ENCODE measurements around the gene PI4KA. TPM values are rescaled to one million over a fixed set of nuclear protein-coding genes. Genes with fewer than 3 reads are reported as not detected.

PI4KA gene
- total and polyA plus RNA-seq, 2 of the 13 experiments (the other 11 are each of a cell fraction or from before 2014, with no cell fraction given), result 27.4 to 56.4 TPM

DNA sequence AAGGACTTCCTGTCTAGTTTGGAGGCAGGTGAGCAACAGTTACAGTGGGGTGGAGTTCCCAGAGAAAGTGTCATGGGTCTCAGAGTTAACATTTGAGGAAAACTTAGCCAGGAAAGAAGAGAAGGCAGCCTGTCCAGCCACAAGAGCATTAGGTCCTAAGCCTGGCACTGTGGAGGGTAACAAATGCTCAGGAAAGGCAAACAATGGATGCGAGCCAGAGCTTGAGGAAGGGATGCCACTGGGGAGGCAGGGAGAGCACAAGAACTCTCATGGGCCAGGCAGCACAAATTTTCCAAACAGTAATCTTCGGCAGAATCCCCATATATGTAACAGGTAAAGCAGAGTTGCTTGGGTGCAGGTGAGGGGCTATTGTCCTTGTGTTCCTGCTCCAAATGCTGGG is 92.7 kb downstream of the PI4KA start:
- ChIA-PET CTCF (ENCODE audit: low intra/inter-chr PET ratio, low total read pairs) (no interaction called here), POLR2A (no interaction called here)
- FAIRE-seq, result no peak
- in situ Hi-C loops (cut with HindIII; ENCODE audit: extremely low pct_ligation_motif_present, low pct_unique_long_range_greater_than_20kb) (no loop called here), intact Hi-C loops (cut with micrococcal nuclease; ENCODE audit: unreplicated experiment) (no loop called here)
- no peaks in the 10 kb centered on the region for H3K9me3 ChIP-seq (ENCODE audit: low read length)
- H3K27ac ChIP-seq (ENCODE audit: extremely low read length, insufficient read depth, low read length), result no peak overlapping the region
- H3K4me2 ChIP-seq (ENCODE audit: low read depth, low read length), result no peak overlapping the region
- H2AFZ ChIP-seq (ENCODE audit: low read length), result no peak overlapping the region
- DNase-seq (ENCODE audit: low spot score), result no peak
- 0 out of 2 replicates have a peak, but pooled peaks cover 7% of the 10 kb centered on the region for H3K4me1 ChIP-seq (ENCODE audit: insufficient read depth, low read length)
- H3K27me3 ChIP-seq (ENCODE audit: control insufficient read depth in 1 of 2, insufficient read depth in 2 of 2, low read length in 2 of 2), result no peaks in the 10 kb centered on the region; a peak in 1 of 5 replicates
- H3K36me3 ChIP-seq (replicated peaks in 1 of 2; ENCODE audit: control insufficient read depth in 1 of 2, insufficient read depth in 2 of 2, low read length in 2 of 2), result peaks cover 19 to 38% of the 10 kb centered on the region in 2 experiments; a peak in 4 of 5 replicates
- BruUV-seq (replicated peaks), result no TSS peak
- 100% methylated on average over 2 of the region's 2 CpGs for WGBS (ENCODE audit: low lambda C conversion rate)
- H3K79me2 ChIP-seq (ENCODE audit: insufficient read depth, low read length), result no peaks in the 10 kb centered on the region
- no peak overlapping the region for H3K9ac ChIP-seq (ENCODE audit: insufficient read depth, low read depth, low read length)
- no peak overlapping the region for H3K4me3 ChIP-seq (replicated peaks in 1 of 3; ENCODE audit: insufficient read depth in 1 of 3, low read depth in 2 of 3, low read length in 3 of 3)
- no peaks in the 10 kb centered on the region for H4K20me1 ChIP-seq (ENCODE audit: insufficient read depth, low read length)
- ATAC-seq, result no peak
- TF ChIP-seq, protein P1, sequence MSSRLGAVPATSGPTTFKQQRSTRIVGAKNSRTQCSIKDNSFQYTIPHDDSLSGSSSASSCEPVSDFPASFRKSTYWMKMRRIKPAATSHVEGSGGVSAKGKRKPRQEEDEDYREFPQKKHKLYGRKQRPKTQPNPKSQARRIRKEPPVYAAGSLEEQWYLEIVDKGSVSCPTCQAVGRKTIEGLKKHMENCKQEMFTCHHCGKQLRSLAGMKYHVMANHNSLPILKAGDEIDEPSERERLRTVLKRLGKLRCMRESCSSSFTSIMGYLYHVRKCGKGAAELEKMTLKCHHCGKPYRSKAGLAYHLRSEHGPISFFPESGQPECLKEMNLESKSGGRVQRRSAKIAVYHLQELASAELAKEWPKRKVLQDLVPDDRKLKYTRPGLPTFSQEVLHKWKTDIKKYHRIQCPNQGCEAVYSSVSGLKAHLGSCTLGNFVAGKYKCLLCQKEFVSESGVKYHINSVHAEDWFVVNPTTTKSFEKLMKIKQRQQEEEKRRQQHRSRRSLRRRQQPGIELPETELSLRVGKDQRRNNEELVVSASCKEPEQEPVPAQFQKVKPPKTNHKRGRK (CRISPR knock-in tag; IDR thresholded peaks at IDR 0.05), result no peak
- TF ChIP-seq NFIC (IDR thresholded peaks at IDR 0.05; ENCODE audit: low read length) (no peak), GFI1 (CRISPR knock-in tag; IDR thresholded peaks at IDR 0.05; ENCODE audit: borderline replicate concordance) (no peak), ZNF468 (CRISPR knock-in tag; IDR thresholded peaks at IDR 0.05) (no peak), DR1 (CRISPR knock-in tag; IDR thresholded peaks at IDR 0.05) (no peak), ZNF496 (CRISPR knock-in tag; IDR thresholded peaks at IDR 0.05; ENCODE audit: insufficient replicate concordance) (no peak), FOSL1 (CRISPR knock-in tag; IDR thresholded peaks at IDR 0.05; ENCODE audit: borderline replicate concordance) (no peak), SNAPC2 (CRISPR knock-in tag; IDR thresholded peaks at IDR 0.05) (no peak), ZNF180 (CRISPR knock-in tag; IDR thresholded peaks at IDR 0.05; ENCODE audit: borderline replicate concordance, low read depth) (no peak), HDAC2 (CRISPR knock-in tag; IDR thresholded peaks at IDR 0.05) (no peak), ZNF547 (CRISPR knock-in tag; IDR thresholded peaks at IDR 0.05) (no peak)
- TF ChIP-seq, protein P2, sequence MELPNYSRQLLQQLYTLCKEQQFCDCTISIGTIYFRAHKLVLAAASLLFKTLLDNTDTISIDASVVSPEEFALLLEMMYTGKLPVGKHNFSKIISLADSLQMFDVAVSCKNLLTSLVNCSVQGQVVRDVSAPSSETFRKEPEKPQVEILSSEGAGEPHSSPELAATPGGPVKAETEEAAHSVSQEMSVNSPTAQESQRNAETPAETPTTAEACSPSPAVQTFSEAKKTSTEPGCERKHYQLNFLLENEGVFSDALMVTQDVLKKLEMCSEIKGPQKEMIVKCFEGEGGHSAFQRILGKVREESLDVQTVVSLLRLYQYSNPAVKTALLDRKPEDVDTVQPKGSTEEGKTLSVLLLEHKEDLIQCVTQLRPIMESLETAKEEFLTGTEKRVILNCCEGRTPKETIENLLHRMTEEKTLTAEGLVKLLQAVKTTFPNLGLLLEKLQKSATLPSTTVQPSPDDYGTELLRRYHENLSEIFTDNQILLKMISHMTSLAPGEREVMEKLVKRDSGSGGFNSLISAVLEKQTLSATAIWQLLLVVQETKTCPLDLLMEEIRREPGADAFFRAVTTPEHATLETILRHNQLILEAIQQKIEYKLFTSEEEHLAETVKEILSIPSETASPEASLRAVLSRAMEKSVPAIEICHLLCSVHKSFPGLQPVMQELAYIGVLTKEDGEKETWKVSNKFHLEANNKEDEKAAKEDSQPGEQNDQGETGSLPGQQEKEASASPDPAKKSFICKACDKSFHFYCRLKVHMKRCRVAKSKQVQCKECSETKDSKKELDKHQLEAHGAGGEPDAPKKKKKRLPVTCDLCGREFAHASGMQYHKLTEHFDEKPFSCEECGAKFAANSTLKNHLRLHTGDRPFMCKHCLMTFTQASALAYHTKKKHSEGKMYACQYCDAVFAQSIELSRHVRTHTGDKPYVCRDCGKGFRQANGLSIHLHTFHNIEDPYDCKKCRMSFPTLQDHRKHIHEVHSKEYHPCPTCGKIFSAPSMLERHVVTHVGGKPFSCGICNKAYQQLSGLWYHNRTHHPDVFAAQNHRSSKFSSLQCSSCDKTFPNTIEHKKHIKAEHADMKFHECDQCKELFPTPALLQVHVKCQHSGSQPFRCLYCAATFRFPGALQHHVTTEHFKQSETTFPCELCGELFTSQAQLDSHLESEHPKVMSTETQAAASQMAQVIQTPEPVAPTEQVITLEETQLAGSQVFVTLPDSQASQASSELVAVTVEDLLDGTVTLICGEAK (IDR thresholded peaks at IDR 0.05), result no peak
- TF ChIP-seq, protein P2 (CRISPR knock-in tag; IDR thresholded peaks at IDR 0.05), result no peak
- TF ChIP-seq, protein P3, sequence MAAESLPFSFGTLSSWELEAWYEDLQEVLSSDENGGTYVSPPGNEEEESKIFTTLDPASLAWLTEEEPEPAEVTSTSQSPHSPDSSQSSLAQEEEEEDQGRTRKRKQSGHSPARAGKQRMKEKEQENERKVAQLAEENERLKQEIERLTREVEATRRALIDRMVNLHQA (CRISPR knock-in tag; IDR thresholded peaks at IDR 0.05), result no peak
- TF ChIP-seq, protein P4, sequence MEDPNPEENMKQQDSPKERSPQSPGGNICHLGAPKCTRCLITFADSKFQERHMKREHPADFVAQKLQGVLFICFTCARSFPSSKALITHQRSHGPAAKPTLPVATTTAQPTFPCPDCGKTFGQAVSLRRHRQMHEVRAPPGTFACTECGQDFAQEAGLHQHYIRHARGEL (CRISPR knock-in tag; IDR thresholded peaks at IDR 0.05), result no peak

Data from HepG2 (cell line).